Breast epithelium (tissue), 3 donors: ENCODE data around the gene MBD4.
"Not testable (repeated sequence)": the region's sequence is repeated elsewhere in the genome, so short reads cannot be mapped to it uniquely, and the experiment has no call there.

Experiments
- POLR2A ChIP-seq: fragments of 450-650 bp; IDR thresholded peaks from one replicate; pipeline ENCODE4 v1.6.1; 2016; ENCODE audit warnings: antibody characterized with exemption, mild to moderate bottlenecking, moderate library complexity
- POLR2AphosphoS5 ChIP-seq, 3 donors: sonication (generic); formaldehyde crosslinking; IDR thresholded peaks; one replicate each; pipeline ENCODE4 v1.6.1; 2017; ENCODE audit warnings: antibody characterized with exemption in 3 of 3
- TF ChIP-seq, protein P1 (sequence below), 3 donors: fragments of 450-650 bp; IDR thresholded peaks; one replicate each; pipeline ENCODE4 v1.5.1; 2016 to 2017; ENCODE audit warnings: antibody characterized with exemption in 3 of 3, mild to moderate bottlenecking in 3 of 3, moderate library complexity in 3 of 3

DNA sequence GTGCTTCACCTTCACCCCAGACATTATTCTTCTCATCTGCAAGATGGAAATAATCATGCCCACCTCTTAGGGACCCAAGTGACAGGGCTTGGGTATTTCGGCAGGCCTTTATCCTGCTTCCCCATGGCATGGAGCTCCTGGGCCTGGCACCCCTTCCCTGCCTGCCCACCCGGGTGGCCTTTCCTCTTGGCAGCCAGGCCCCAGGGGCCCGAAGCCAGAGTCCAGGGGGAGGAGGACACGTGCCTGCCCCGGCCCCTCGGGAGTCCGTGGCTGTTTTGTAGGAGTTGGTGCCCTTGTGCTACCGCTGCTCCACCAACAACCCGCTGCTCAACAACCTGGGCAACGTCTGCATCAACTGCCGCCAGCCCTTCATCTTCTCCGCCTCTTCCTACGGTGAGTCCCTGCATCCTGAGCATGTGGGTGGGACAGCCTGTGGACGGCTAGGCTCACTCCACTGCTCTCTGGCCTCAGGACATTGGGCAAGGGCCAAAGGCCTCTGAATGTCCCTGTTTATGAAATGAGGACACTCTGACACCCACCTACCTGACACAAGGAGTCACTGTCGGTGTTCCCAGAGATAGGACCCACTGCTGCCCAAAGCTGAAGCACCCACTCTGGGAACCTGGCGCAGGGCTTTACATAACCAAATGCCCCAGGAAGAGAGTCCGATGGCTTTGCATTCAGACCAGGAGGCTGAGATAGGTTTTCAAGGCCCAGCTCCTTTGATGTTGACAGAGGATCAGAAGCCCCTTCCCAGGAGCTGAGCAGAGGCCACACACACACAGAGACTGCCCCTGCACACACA, 45.8 kb downstream of the MBD4 start:
- TF ChIP-seq, protein P1, sequence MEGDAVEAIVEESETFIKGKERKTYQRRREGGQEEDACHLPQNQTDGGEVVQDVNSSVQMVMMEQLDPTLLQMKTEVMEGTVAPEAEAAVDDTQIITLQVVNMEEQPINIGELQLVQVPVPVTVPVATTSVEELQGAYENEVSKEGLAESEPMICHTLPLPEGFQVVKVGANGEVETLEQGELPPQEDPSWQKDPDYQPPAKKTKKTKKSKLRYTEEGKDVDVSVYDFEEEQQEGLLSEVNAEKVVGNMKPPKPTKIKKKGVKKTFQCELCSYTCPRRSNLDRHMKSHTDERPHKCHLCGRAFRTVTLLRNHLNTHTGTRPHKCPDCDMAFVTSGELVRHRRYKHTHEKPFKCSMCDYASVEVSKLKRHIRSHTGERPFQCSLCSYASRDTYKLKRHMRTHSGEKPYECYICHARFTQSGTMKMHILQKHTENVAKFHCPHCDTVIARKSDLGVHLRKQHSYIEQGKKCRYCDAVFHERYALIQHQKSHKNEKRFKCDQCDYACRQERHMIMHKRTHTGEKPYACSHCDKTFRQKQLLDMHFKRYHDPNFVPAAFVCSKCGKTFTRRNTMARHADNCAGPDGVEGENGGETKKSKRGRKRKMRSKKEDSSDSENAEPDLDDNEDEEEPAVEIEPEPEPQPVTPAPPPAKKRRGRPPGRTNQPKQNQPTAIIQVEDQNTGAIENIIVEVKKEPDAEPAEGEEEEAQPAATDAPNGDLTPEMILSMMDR (IDR thresholded peaks at IDR 0.05), result not testable (repeated sequence)
- TF ChIP-seq POLR2AphosphoS5 (IDR thresholded peaks at IDR 0.05); POLR2A: not testable (repeated sequence)
